Measurements from ENCODE around the gene KIF26B.

Gene KIF26B

DNA sequence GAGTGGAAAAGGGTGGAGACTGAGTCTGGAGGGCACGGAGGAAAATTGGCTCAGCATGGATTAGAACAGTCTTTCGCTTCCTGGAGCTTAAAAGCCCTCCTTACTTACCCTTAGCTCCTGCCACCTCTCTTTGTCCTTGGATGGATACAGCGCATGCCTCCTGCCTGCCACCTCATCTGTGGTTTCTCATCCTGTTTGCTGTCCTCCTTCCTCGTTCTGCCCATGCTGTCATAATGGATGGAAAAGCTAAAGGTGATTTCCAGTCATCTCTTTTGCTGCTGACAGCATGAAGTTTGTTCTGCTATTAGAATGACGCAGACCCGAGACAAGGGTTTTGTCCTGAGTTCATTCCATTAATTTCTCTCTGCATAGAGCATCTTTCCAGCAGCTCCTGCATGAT lies 425.9 kb downstream of the KIF26B start:
- no peak for DNase-seq
- no peak overlapping the region for H3K4me3 Mint-ChIP-seq
- no peak overlapping the region for H3K27ac Mint-ChIP-seq
- H3K4me1 Mint-ChIP-seq, result no peaks in the 10 kb centered on the region
- peaks cover 12 to 35% of the 10 kb centered on the region in 2 donors for H3K27me3 Mint-ChIP-seq
- no peaks in the 10 kb centered on the region for H3K9me3 Mint-ChIP-seq
- no peak for ATAC-seq (replicated peaks)
- H3K36me3 Mint-ChIP-seq, result no peaks in the 10 kb centered on the region

GRCh38 chr1:245582026-245582425 lies 427.2 kb downstream of the KIF26B start:
- no peak for DNase-seq
- no peaks in the 10 kb centered on the region for H3K4me1 Mint-ChIP-seq
- no peaks in the 10 kb centered on the region for H3K36me3 Mint-ChIP-seq
- peaks cover 12 to 29% of the 10 kb centered on the region in 2 donors for H3K27me3 Mint-ChIP-seq
- ATAC-seq (replicated peaks), result no peak
- no peak overlapping the region for H3K27ac Mint-ChIP-seq
- H3K9me3 Mint-ChIP-seq, result no peaks in the 10 kb centered on the region
- H3K4me3 Mint-ChIP-seq, result no peak overlapping the region

DNA sequence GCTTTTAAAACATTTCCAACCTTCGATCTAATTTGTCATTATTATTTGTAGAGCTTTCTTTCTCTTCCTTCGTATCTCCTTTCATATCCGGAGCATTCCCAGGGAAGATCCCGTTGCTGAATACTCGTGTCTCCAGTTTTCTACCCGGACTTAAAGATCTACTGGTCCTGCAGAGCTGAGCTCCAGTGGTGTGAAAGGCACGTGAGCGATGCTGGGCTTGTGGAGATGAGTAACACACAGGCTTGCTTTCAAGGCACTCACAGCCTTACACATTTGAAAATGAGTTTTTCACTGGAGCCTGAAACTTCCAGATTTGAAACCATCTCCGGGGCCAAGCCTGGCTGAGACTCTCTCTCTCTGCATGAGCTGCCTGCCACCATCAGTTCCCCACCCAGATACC lies 428.3 kb downstream of the KIF26B start:
- H3K36me3 Mint-ChIP-seq, result no peaks in the 10 kb centered on the region
- no peaks in the 10 kb centered on the region for H3K9me3 Mint-ChIP-seq
- H3K27me3 Mint-ChIP-seq, result peaks cover 7 to 19% of the 10 kb centered on the region in 2 donors
- no peak overlapping the region for H3K4me3 Mint-ChIP-seq
- DNase-seq (no peak), ATAC-seq (replicated peaks) (no peak)
- no peak overlapping the region for H3K27ac Mint-ChIP-seq
- no peaks in the 10 kb centered on the region for H3K4me1 Mint-ChIP-seq

DNA sequence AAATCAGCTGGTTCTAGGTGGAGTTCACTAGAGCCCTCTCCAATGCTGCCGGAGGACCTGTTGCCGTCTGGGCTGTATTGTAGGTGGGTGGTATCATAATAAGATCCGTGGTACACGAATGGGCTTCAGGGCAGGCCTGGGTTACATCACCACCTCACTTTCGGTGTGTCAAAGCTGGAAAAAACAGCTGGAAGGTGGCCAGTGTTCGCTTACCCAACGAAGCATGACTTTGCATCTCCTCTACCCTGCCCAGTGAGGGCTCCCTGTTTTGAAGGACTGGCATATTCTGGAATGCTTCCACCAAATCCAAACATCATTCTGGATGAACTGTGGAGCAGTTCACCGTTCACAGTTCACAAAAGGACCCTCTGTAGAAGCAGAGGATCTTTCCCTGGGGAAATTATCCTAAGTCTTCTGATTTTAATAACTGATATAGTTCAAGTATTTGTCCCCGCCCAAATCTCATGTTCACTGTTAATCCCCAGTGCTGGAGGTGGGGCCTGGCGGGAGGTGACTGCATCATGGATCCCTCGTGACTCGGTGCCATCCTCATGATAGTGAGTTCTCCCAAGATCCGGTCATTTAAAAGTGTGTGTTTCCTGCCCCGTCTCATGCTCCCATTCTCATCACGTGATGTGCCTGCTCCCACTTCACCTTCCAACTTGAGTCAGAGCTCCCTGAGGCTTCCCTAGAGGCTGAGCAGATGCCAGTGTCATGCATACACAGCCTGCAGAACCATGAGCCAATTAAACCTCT lies 429.0 kb downstream of the KIF26B start:
- Mint-ChIP-seq H3K4me1 (no peaks in the 10 kb centered on the region), H3K27me3 (peaks cover 7 to 17% of the 10 kb centered on the region in 2 donors), H3K27ac (no peak overlapping the region), H3K4me3 (no peak overlapping the region), H3K36me3 (no peaks in the 10 kb centered on the region), H3K9me3 (no peaks in the 10 kb centered on the region)
- DNase-seq, result no peak
- ATAC-seq (replicated peaks), result no peak

DNA sequence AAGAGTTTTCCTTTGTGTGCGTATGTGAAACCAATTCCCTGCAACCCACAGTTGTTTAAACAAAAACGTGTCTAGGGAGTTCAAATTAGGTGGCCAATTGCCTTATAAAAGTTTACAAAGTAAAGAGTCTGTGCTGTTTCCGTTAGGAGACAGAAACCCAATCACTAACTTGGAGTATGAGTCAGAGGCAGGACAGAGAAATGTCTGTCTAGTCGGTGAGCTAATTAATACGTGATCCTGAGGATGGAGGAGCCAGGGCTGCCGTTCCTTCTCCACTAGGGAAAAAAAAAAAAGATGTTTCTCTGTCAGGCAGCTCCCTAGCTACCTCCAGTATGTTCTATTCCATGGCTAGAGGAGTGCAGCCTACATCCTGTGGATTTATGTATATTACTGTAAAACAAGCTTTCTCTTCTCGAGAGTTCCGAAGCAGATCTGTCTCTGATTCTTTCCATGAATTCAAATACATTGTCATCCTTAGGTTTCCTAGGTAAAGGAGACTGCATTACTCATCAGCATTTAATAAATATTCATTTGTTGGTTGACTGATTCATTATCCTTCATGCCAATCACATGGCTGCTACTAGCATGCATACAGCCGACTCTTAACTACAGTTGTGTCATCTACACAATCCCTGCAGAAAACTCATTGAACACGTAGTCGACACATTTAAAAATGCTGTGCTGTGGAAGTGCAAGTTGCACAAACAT lies 430.6 kb downstream of the KIF26B start:
- DNase-seq (no peak), ATAC-seq (replicated peaks) (no peak)
- H3K27me3 Mint-ChIP-seq, result peaks cover 0 to 11% of the 10 kb centered on the region in 2 donors
- no peak overlapping the region for H3K27ac Mint-ChIP-seq
- H3K9me3 Mint-ChIP-seq, result no peaks in the 10 kb centered on the region
- no peaks in the 10 kb centered on the region for H3K4me1 Mint-ChIP-seq
- no peak overlapping the region for H3K4me3 Mint-ChIP-seq
- H3K36me3 Mint-ChIP-seq, result no peaks in the 10 kb centered on the region

DNA sequence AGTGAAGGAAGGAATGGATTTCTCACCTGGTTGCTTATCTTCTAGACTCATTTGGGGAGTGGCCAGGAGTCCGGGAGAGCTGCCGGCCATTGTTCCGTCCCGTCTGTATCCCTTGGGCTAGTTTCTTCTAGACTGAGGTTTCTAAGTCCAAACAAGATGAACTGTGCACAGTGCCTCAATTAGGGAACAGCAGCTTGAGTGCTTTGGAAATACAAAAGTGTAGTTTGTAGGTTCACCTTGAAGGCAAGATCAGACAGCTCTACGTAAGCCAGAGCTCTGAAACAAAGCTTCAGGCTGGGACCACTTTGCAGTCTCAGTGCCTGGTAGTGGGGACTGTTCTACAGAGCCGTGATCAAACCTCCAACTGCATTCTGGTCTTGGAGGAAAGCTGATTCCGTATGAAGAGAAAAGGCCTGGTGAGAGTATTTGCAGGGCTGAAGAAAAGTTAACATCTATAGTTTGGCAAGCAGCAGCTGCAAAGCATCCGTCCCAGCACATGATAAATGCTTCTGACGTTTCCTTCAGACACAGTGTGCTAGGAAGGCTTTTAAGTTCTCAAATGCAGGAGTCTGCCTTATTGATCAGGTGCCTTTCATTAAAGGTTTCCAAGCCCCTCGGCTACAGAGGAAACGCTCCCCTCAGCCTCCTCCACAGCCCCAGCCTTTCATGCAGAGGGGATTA lies 432.8 kb downstream of the KIF26B start:
- no peaks in the 10 kb centered on the region for H3K9me3 Mint-ChIP-seq
- ATAC-seq (replicated peaks), result no peak
- DNase-seq, result no peak
- peaks cover 0 to 5% of the 10 kb centered on the region in 2 donors for H3K27me3 Mint-ChIP-seq
- H3K4me3 Mint-ChIP-seq, result no peak overlapping the region
- H3K4me1 Mint-ChIP-seq, result no peaks in the 10 kb centered on the region
- no peak overlapping the region for H3K27ac Mint-ChIP-seq
- no peaks in the 10 kb centered on the region for H3K36me3 Mint-ChIP-seq

- Mint-ChIP-seq H3K4me1 (no peaks in the 10 kb centered on the region), H3K9me3 (no peaks in the 10 kb centered on the region)
- no peak for ATAC-seq (replicated peaks)
Measured at GRCh38 chr1:245588116-245588639, 433.4 kb downstream of the KIF26B start.

GRCh38 chr1:245589316-245589715 lies 434.5 kb downstream of the KIF26B start:
- peaks cover 0 to 6% of the 10 kb centered on the region in 2 donors for H3K9me3 Mint-ChIP-seq
- no peaks in the 10 kb centered on the region for H3K4me1 Mint-ChIP-seq
- H3K36me3 Mint-ChIP-seq, result no peaks in the 10 kb centered on the region
- H3K27ac Mint-ChIP-seq, result no peak overlapping the region
- DNase-seq (no peak), ATAC-seq (replicated peaks) (no peak)
- no peaks in the 10 kb centered on the region for H3K27me3 Mint-ChIP-seq
- no peak overlapping the region for H3K4me3 Mint-ChIP-seq

More at GRCh38 chr1:245588116-245588639, 433.4 kb downstream of the KIF26B start:
- H3K4me3 Mint-ChIP-seq, result no peak overlapping the region
- H3K27me3 Mint-ChIP-seq, result peaks cover 0 to under 1% of the 10 kb centered on the region in 2 donors
- H3K36me3 Mint-ChIP-seq, result no peaks in the 10 kb centered on the region
- no peak for DNase-seq
- H3K27ac Mint-ChIP-seq, result no peak overlapping the region

GRCh38 chr1:245589906-245590305 lies 435.1 kb downstream of the KIF26B start:
- Mint-ChIP-seq H3K36me3 (no peaks in the 10 kb centered on the region), H3K4me3 (no peak overlapping the region), H3K27ac (no peak overlapping the region), H3K9me3 (peaks cover 0 to 6% of the 10 kb centered on the region in 2 donors), H3K4me1 (no peaks in the 10 kb centered on the region), H3K27me3 (no peaks in the 10 kb centered on the region)
- no peak for DNase-seq
- no peak for ATAC-seq (replicated peaks)

GRCh38 chr1:245590726-245591125 lies 435.9 kb downstream of the KIF26B start:
- H3K9me3 Mint-ChIP-seq, result peaks cover 2 to 6% of the 10 kb centered on the region in 2 donors
- no peak overlapping the region for H3K27ac Mint-ChIP-seq
- H3K36me3 Mint-ChIP-seq, result no peaks in the 10 kb centered on the region
- no peak for ATAC-seq (replicated peaks)
- no peak for DNase-seq
- no peaks in the 10 kb centered on the region for H3K4me1 Mint-ChIP-seq
- no peak overlapping the region for H3K4me3 Mint-ChIP-seq
- no peaks in the 10 kb centered on the region for H3K27me3 Mint-ChIP-seq

DNA sequence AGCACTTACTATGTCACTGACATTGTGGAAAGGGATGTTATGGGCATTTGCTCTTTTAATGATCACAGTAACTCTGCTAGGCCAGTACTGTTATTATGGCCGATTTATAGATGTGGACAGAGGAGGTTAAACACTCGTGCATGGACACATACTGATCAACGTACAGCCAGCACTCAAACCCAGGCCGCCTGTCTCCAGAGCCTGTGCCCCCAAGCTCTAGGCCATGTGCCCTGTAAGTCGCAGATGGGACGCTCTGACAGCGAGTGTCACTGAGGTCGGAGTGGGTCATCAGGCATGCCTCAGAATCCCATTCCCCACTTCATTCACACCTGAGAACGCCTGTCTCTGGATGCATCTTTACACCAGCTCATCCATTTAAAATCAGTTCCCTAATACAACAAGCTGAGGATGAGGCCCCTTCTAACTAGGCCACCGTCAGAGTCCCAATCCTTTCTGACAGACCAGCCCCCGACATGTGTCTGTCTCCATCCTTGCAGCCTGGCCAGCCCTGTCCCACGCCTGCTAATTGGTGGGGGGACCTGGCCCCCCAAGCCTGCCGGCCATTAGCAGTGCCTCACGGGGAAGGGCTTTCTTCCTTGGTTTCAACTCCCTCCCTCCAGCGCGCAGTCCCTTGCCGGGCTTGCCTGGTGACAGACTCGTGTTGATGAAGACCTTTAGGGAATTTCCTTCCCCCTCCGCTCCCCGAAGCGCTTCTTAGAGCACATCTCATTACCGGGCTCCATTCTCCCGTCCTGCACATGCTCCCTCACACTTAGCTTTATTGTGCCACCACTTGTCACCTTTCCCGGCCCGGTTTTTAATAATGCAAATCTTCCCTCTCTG lies 436.8 kb downstream of the KIF26B start:
- H3K36me3 Mint-ChIP-seq, result no peaks in the 10 kb centered on the region
- peaks cover 4 to 6% of the 10 kb centered on the region in 2 donors for H3K9me3 Mint-ChIP-seq
- DNase-seq (no peak), ATAC-seq (replicated peaks) (no peak)
- H3K27ac Mint-ChIP-seq, result no peak overlapping the region
- no peaks in the 10 kb centered on the region for H3K4me1 Mint-ChIP-seq
- H3K27me3 Mint-ChIP-seq, result no peaks in the 10 kb centered on the region
- no peak overlapping the region for H3K4me3 Mint-ChIP-seq

DNA sequence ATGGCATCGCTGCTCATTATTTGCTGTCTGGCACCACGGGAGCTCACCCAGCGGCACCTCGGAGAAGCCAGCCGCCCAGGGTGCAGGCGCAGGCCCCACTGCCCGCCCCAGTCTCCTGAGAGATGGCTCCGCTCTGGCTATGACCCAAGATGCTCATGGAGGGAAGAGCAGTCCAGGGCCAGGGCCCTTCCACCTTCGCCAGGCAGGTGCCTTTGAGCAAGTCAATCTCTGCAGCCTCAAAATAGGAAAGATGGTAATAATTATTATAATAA lies 437.3 kb downstream of the KIF26B start:
- H3K4me1 Mint-ChIP-seq, result no peaks in the 10 kb centered on the region
- H3K36me3 Mint-ChIP-seq, result no peaks in the 10 kb centered on the region
- H3K4me3 Mint-ChIP-seq, result no peak overlapping the region
- DNase-seq (no peak), ATAC-seq (replicated peaks) (no peak)
- peaks cover 4 to 6% of the 10 kb centered on the region in 2 donors for H3K9me3 Mint-ChIP-seq
- H3K27me3 Mint-ChIP-seq, result no peaks in the 10 kb centered on the region
- H3K27ac Mint-ChIP-seq, result no peak overlapping the region

- Mint-ChIP-seq H3K9me3 (peaks cover 5 to 6% of the 10 kb centered on the region in 2 donors), H3K4me1 (no peaks in the 10 kb centered on the region), H3K4me3 (no peak overlapping the region), H3K27ac (no peak overlapping the region), H3K36me3 (no peaks in the 10 kb centered on the region), H3K27me3 (peaks cover 4 to 10% of the 10 kb centered on the region in 2 donors)
- DNase-seq (no peak), ATAC-seq (replicated peaks) (no peak)
Measured at GRCh38 chr1:245598524-245599305, 443.9 kb downstream of the KIF26B start.

Data from stimulated activated naive B cell treated with anti-CD40 and anti-IgM and Interleukin-4, amounts not matched to agents 10 μg/mL and 1 μg/mL and 100 μg/mL, for 72 hours (primary cell).